SK-N-MC (cell line): ENCODE data around the gene KCTD5.

Experiments used
- EZH2 ChIP-seq: fragments of 200-600 bp; sonication (generic); IDR thresholded peaks from one replicate; pipeline ENCODE4 v1.6.1; 2017; ENCODE audit warnings: antibody characterized with exemption
- POLR2AphosphoS5 ChIP-seq: IDR thresholded peaks from 2 replicates; pipeline ENCODE4 v1.6.1; 2012; ENCODE audit warnings: mild to moderate bottlenecking, low read depth, low read length, borderline replicate concordance

DNA sequence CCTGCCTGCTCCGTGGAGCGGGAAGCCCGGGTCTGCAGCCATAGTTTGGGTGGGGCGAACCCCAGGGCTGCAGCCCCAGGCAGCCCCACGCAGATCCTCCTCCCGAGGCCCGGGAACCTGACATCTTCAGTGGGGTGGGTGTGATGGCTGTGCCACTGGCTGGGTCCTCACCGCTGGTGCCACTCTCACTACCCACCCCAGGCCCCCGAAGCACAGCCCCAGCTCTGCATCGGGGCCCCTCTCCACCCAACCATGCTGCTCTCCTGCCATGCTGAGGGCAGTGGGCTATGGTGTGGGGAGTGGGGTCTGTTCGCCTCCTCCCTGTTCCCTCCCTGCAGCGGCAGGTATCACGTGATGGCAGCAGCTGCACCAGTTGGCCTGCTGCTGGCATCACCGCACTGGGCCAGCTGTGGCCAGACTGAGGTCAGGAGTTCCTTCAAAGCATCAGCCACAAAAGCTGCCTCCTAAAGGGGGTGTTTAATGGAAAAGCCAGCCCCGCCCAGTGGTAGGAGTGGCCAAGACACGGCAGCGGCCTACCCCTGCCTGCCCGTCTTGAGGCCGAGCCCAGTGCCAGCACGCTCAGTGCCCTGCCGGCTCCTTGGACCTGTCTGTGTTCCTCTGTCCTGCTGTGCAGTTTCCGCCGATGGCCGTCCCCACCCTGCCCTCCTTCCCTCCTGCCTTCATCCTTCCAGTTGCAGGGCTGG, 10.8 kb downstream of the KCTD5 start:
- no peak for TF ChIP-seq EZH2
- no peak for TF ChIP-seq POLR2AphosphoS5
